ENCODE results near the gene CCDC60. TPM values are rescaled to one million over a fixed set of nuclear protein-coding genes. Genes with fewer than 3 reads are reported as not detected.

Gene CCDC60
- total and polyA plus RNA-seq, 2 experiments from 2014 or later = not detected

GRCh38 chr12:119374635-119375034 lies 40.1 kb downstream of the CCDC60 start:
- no peaks in the 10 kb centered on the region for H3K9me3 ChIP-seq (ENCODE audit: low read depth)
- DNase-seq = no peak
- H3K9ac ChIP-seq = no peak overlapping the region
- no peak overlapping the region for H3K27ac ChIP-seq
- TF ChIP-seq EZH2phosphoT487 (IDR thresholded peaks at IDR 0.05; ENCODE audit: insufficient read depth, low read depth) (no peak), EZH2 (IDR thresholded peaks at IDR 0.05; ENCODE audit: insufficient read depth, poor library complexity, severe bottlenecking) (no peak)
- WGBS, 2 experiments (ENCODE audit: low coverage in 1 of 2, low lambda C conversion rate in 2 of 2, missing lambda C conversion rate in 2 of 2) = 37 to 42% methylated on average over 4 of the region's 4 CpGs
- H3K27me3 ChIP-seq (replicated peaks; ENCODE audit: insufficient read depth) = no peaks in the 10 kb centered on the region
- H3F3A ChIP-seq (ENCODE audit: insufficient read depth) = no peaks in the 10 kb centered on the region
- H3K9me2 ChIP-seq (ENCODE audit: insufficient read depth) = no peaks in the 10 kb centered on the region
- in situ Hi-C loops (cut with MboI) = no loop called here
- H4K20me1 ChIP-seq (ENCODE audit: insufficient read depth) = no peaks in the 10 kb centered on the region
- H3K79me2 ChIP-seq (ENCODE audit: insufficient read depth) = no peaks in the 10 kb centered on the region
- H3K4me2 ChIP-seq (ENCODE audit: unreplicated experiment) = no peak overlapping the region
- no peak overlapping the region for H2AFZ ChIP-seq
- H3K36me3 ChIP-seq (ENCODE audit: low read depth) = no peaks in the 10 kb centered on the region
- no peaks in the 10 kb centered on the region for H3K4me1 ChIP-seq (ENCODE audit: insufficient read depth)
- H3K4me3 ChIP-seq = no peak overlapping the region

- Histone ChIP-seq H3K4me3 (no peak overlapping the region), H3K9me2 (ENCODE audit: insufficient read depth) (no peaks in the 10 kb centered on the region), H3K36me3 (ENCODE audit: low read depth) (no peaks in the 10 kb centered on the region), H4K20me1 (ENCODE audit: insufficient read depth) (no peaks in the 10 kb centered on the region), H3K9me3 (ENCODE audit: low read depth) (no peaks in the 10 kb centered on the region), H3K27me3 (replicated peaks; ENCODE audit: insufficient read depth) (no peaks in the 10 kb centered on the region), H3K4me1 (ENCODE audit: insufficient read depth) (no peaks in the 10 kb centered on the region), H3K9ac (no peak overlapping the region), H3F3A (ENCODE audit: insufficient read depth) (no peaks in the 10 kb centered on the region), H2AFZ (no peak overlapping the region), H3K27ac (no peak overlapping the region), H3K4me2 (ENCODE audit: unreplicated experiment) (no peak overlapping the region), H3K79me2 (ENCODE audit: insufficient read depth) (no peaks in the 10 kb centered on the region)
- in situ Hi-C loops (cut with MboI) = no loop called here
- no peak for TF ChIP-seq EZH2 (IDR thresholded peaks at IDR 0.05; ENCODE audit: insufficient read depth, poor library complexity, severe bottlenecking)
- TF ChIP-seq EZH2phosphoT487 (IDR thresholded peaks at IDR 0.05; ENCODE audit: insufficient read depth, low read depth) = no peak
- WGBS, 2 experiments (ENCODE audit: low coverage in 1 of 2, low lambda C conversion rate in 2 of 2, missing lambda C conversion rate in 2 of 2) = 21 to 23% methylated on average over 7 of the region's 7 CpGs
- no peak for DNase-seq
Measured at GRCh38 chr12:119375075-119375882, 40.8 kb downstream of the CCDC60 start.

DNA sequence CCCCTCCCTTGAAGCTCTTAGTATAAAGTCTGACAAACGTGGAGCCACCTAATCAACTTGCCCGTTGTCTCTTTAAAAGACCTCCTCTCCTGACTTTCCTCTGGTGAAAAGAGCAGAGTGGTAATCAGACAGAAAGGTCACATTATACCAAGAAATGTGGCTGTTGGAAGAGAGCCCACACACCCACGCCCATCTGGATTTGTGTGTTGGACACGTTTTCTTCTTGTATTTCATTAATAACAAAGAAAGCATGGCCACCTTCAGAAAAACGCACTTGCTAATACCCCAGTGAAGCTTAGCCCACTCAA lies 41.3 kb downstream of the CCDC60 start:
- Histone ChIP-seq H3K27me3 (replicated peaks; ENCODE audit: insufficient read depth) (no peaks in the 10 kb centered on the region), H3K9me2 (ENCODE audit: insufficient read depth) (no peaks in the 10 kb centered on the region), H3K27ac (no peak overlapping the region), H4K20me1 (ENCODE audit: insufficient read depth) (no peaks in the 10 kb centered on the region), H3K79me2 (ENCODE audit: insufficient read depth) (no peaks in the 10 kb centered on the region), H3K9me3 (ENCODE audit: low read depth) (no peaks in the 10 kb centered on the region), H3K4me2 (ENCODE audit: unreplicated experiment) (no peak overlapping the region), H3F3A (ENCODE audit: insufficient read depth) (no peaks in the 10 kb centered on the region), H3K9ac (no peak overlapping the region), H3K4me3 (no peak overlapping the region), H3K36me3 (ENCODE audit: low read depth) (no peaks in the 10 kb centered on the region), H3K4me1 (ENCODE audit: insufficient read depth) (no peaks in the 10 kb centered on the region), H2AFZ (no peak overlapping the region)
- WGBS, 2 experiments (ENCODE audit: low coverage in 1 of 2, low lambda C conversion rate in 2 of 2, missing lambda C conversion rate in 2 of 2) = 1 to 3% methylated on average over 5 of the region's 5 CpGs
- no peak for DNase-seq
- in situ Hi-C loops (cut with MboI) = no loop called here
- TF ChIP-seq EZH2phosphoT487 (IDR thresholded peaks at IDR 0.05; ENCODE audit: insufficient read depth, low read depth) = no peak
- no peak for TF ChIP-seq EZH2 (IDR thresholded peaks at IDR 0.05; ENCODE audit: insufficient read depth, poor library complexity, severe bottlenecking)

GRCh38 chr12:119378903-119379302 lies 44.4 kb downstream of the CCDC60 start:
- in situ Hi-C loops (cut with MboI) = no loop called here
- Histone ChIP-seq H2AFZ (no peak overlapping the region), H4K20me1 (ENCODE audit: insufficient read depth) (no peaks in the 10 kb centered on the region), H3K27me3 (replicated peaks; ENCODE audit: insufficient read depth) (no peaks in the 10 kb centered on the region), H3K4me1 (ENCODE audit: insufficient read depth) (no peaks in the 10 kb centered on the region), H3F3A (ENCODE audit: insufficient read depth) (no peaks in the 10 kb centered on the region), H3K79me2 (ENCODE audit: insufficient read depth) (no peaks in the 10 kb centered on the region), H3K4me2 (ENCODE audit: unreplicated experiment) (no peak overlapping the region), H3K9me2 (ENCODE audit: insufficient read depth) (no peaks in the 10 kb centered on the region), H3K9me3 (ENCODE audit: low read depth) (no peaks in the 10 kb centered on the region), H3K27ac (no peak overlapping the region), H3K9ac (no peak overlapping the region), H3K36me3 (ENCODE audit: low read depth) (no peaks in the 10 kb centered on the region), H3K4me3 (no peak overlapping the region)
- no peak for DNase-seq
- 1 to 3% methylated on average over 4 of the region's 4 CpGs for WGBS, 2 experiments (ENCODE audit: low coverage in 1 of 2, low lambda C conversion rate in 2 of 2, missing lambda C conversion rate in 2 of 2)
- TF ChIP-seq EZH2phosphoT487 (IDR thresholded peaks at IDR 0.05; ENCODE audit: insufficient read depth, low read depth) (no peak), EZH2 (IDR thresholded peaks at IDR 0.05; ENCODE audit: insufficient read depth, poor library complexity, severe bottlenecking) (no peak)

Measured in GM23248 (cell line).